Kidney capillary endothelial cell (primary cell): ENCODE results near the gene ZACN.
"Not testable (repeated sequence)": the region's sequence is repeated elsewhere in the genome, so short reads cannot be mapped to it uniquely, and the experiment has no call there.

Experiments
- DNase-seq: peaks from one replicate; pipeline ENCODE4 v3.0.0-alpha.2; 2018; ENCODE audit warnings: low spot score

The ZACN gene

GRCh38 chr17:76054112-76054476 is 24.9 kb upstream of the ZACN start:
- DNase-seq = no peak

- DNase-seq = no peak
Observed at GRCh38 chr17:76056882-76057281, 22.1 kb upstream of the ZACN start.

- DNase-seq = not testable (repeated sequence)
Observed at GRCh38 chr17:76058264-76058663, 20.7 kb upstream of the ZACN start.

- no peak for DNase-seq
Observed at GRCh38 chr17:76063875-76064546, 15.0 kb upstream of the ZACN start.

GRCh38 chr17:76065775-76066174 is 13.2 kb upstream of the ZACN start:
- no peak for DNase-seq

- DNase-seq = no peak
Observed at GRCh38 chr17:76071531-76072147, 7.3 kb upstream of the ZACN start.

- peak; percentile 89 for DNase-seq
Observed at GRCh38 chr17:76072148-76072858, 6.7 kb upstream of the ZACN start, which contains the start of gene SRP68. Gene SRP68 (minus strand): TSS chr17:76072517. CDS start chr17:76072491, 26 bp downstream.

GRCh38 chr17:76074390-76075363 is 4.3 kb upstream of the ZACN start, which contains the start of gene GALR2:
Gene GALR2 (plus strand): TSS chr17:76074781. CDS start chr17:76074884, 103 bp downstream.
- DNase-seq = no peak

- no peak for DNase-seq
Observed at GRCh38 chr17:76075364-76076145, 3.4 kb upstream of the ZACN start.

GRCh38 chr17:76076146-76076764 is 2.7 kb upstream of the ZACN start:
- no peak for DNase-seq

- DNase-seq = no peak
Observed at GRCh38 chr17:76076765-76077583, 2.0 kb upstream of the ZACN start.

- DNase-seq = no peak
Observed at GRCh38 chr17:76077584-76078110, 1.3 kb upstream of the ZACN start.

GRCh38 chr17:76078370-76078769 is 612 bp upstream of the ZACN start:
- not testable (repeated sequence) for DNase-seq

GRCh38 chr17:76079535-76079955 is 563 bp downstream of the ZACN start:
- DNase-seq = no peak

- DNase-seq = no peak
Observed at GRCh38 chr17:76079956-76080767, 1.2 kb downstream of the ZACN start.

- DNase-seq = no peak
Observed at GRCh38 chr17:76080768-76081287, 1.8 kb downstream of the ZACN start.

- no peak for DNase-seq
Observed at GRCh38 chr17:76081295-76082210, 2.6 kb downstream of the ZACN start.
